Gastrocnemius medialis (tissue), 4 donors: ENCODE data around the gene EPHA5. TPM values are rescaled to one million over a fixed set of nuclear protein-coding genes. Genes with fewer than 3 reads are reported as not detected.
A peak's percentile ranks its signal among the peaks of the same experiment; 100 is the strongest.

ENCODE experiments used
- ATAC-seq, 2 donors: fragments of 150-250 bp; one replicate each; pipeline ENCODE4 v1.9.1; 2016
- DNase-seq, 2 donors: peaks; one replicate each; pipeline ENCODE4 v3.0.0-alpha.2; 2019
- H3K27ac ChIP-seq, 4 donors: fragments of 200-600 bp; sonication (generic); 1 replicate in 1 of 4; 2 replicates in 3 of 4; pipeline ENCODE4 v1.5.1; 2016 to 2018; ENCODE audit warnings: mild to moderate bottlenecking in 2 of 4, moderate library complexity in 1 of 4
- H3K27me3 ChIP-seq, 3 donors: fragments of 200-600 bp; sonication (generic) in 2 of 3; 1 replicate in 1 of 3; 2 replicates in 2 of 3; pipeline versions ENCODE4 v1.5.1 to v1.6.0; 2016 to 2019; ENCODE audit warnings: mild to moderate bottlenecking in 1 of 3, moderate library complexity in 1 of 3
- H3K36me3 ChIP-seq, 2 donors: fragments of 200-600 bp; sonication (generic) in 1 of 2; one replicate each; pipeline ENCODE4 v1.5.1; 2017 to 2018
- H3K4me1 ChIP-seq, 2 donors: fragments of 200-600 bp; sonication (generic) in 1 of 2; one replicate each; pipeline ENCODE4 v1.5.1; 2016 to 2017; ENCODE audit warnings: mild to moderate bottlenecking in 2 of 2
- H3K4me3 ChIP-seq, 4 donors: fragments of 200-600 bp; sonication (generic) in 3 of 4; 1 replicate in 1 of 4; 2 replicates in 3 of 4; pipeline ENCODE4 v1.5.1; 2016 to 2019; ENCODE audit warnings: mild to moderate bottlenecking in 2 of 4
- H3K9me3 ChIP-seq, 3 donors: fragments of 200-600 bp; sonication (generic) in 2 of 3; 1 replicate in 1 of 3; 2 replicates in 2 of 3; pipeline ENCODE4 v1.5.1; 2016 to 2019
- POLR2A ChIP-seq, 2 donors: fragments of 450-650 bp; IDR thresholded peaks; one replicate each; pipeline ENCODE4 v1.6.1; 2017; ENCODE audit warnings: antibody characterized with exemption in 2 of 2, mild to moderate bottlenecking in 2 of 2, moderate library complexity in 2 of 2
- in situ Hi-C, 4 donors: fragments of 200-750 bp; cut with MboI; loops; one replicate each; pipeline versions ENCODE4 v1.15.0 to v1.8.0; 2017; ENCODE audit warnings: low sequenced_read_pairs in 4 of 4
- intact Hi-C: fragments of 100-400 bp; cut with DNase I; formaldehyde crosslinking; loops from one replicate; pipeline ENCODE4 v1.15.1; 2023; ENCODE audit warnings: low total_unique reads
- total RNA-seq, 4 donors: library from RNA; depleted of rRNA; stranded (reverse); fragments of >200 nt; gene quantifications; one replicate each; pipeline versions ENCODE4 v1.1.0 to v1.2.3, GENCODE V29; 2016
- TF ChIP-seq, protein P1 (sequence below), 5 experiments: fragments of 450-650 bp in 3 of 5; fragments of 200-600 bp in 2 of 5; sonication (generic) in 2 of 5; IDR thresholded peaks in 4 of 5; conservative IDR thresholded peaks in 1 of 5; 1 replicate in 4 of 5; 2 replicates in 1 of 5; pipeline ENCODE4 v1.5.1; 2016 to 2019; ENCODE audit warnings: antibody characterized with exemption in 5 of 5, mild to moderate bottlenecking in 3 of 5, moderate library complexity in 3 of 5

EPHA5 gene
- total RNA-seq, 4 donors from 2014 or later, result not detected

DNA sequence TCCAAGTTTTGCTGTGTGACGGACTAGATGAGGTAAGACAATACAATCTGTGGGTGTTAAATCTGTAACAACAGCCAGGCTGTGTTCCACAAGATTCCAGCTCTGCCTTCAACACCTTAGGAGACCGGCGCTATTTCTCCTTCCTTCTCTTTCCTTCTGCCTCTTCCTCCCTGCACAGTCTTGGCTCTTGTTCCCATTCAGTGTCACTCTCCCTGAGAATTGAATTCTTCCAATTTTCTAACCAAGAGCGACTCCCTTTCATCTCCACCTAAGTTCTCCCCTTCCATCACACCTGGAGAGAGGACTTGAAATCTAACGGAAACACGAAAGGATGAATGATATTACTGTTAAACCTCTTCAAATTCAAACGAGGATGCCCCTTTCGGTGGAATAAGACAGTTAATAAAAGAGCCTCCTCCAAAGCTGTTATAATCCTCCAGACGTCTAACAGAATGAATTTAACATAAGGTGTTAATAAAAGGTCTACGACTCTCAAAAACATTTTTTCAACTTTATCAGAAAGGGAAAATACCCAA, 2.7 kb downstream of the EPHA5 start:
- H3K4me3 ChIP-seq, result peak overlapping the region in 3 of 4 donors; percentile 24 to 39 (median 31)
- intact Hi-C loops (no loop called here), in situ Hi-C loops (no loop called here)
- H3K36me3 ChIP-seq, result no peaks in the 10 kb centered on the region
- peaks cover 27 to 48% (median 27%) of the 10 kb centered on the region in 3 donors for H3K27me3 ChIP-seq
- H3K4me1 ChIP-seq, result peaks cover 0 to 18% of the 10 kb centered on the region in 2 donors
- ATAC-seq, result no peak
- no peak for DNase-seq
- no peak overlapping the region for H3K27ac ChIP-seq
- no peaks in the 10 kb centered on the region for H3K9me3 ChIP-seq
- TF ChIP-seq, protein P1, sequence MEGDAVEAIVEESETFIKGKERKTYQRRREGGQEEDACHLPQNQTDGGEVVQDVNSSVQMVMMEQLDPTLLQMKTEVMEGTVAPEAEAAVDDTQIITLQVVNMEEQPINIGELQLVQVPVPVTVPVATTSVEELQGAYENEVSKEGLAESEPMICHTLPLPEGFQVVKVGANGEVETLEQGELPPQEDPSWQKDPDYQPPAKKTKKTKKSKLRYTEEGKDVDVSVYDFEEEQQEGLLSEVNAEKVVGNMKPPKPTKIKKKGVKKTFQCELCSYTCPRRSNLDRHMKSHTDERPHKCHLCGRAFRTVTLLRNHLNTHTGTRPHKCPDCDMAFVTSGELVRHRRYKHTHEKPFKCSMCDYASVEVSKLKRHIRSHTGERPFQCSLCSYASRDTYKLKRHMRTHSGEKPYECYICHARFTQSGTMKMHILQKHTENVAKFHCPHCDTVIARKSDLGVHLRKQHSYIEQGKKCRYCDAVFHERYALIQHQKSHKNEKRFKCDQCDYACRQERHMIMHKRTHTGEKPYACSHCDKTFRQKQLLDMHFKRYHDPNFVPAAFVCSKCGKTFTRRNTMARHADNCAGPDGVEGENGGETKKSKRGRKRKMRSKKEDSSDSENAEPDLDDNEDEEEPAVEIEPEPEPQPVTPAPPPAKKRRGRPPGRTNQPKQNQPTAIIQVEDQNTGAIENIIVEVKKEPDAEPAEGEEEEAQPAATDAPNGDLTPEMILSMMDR (IDR thresholded peaks at IDR 0.05 in 4 of 5, conservative IDR thresholded peaks at IDR 0.05 in 1 of 5), result no peak
- TF ChIP-seq POLR2A (IDR thresholded peaks at IDR 0.05), result no peak

- TF ChIP-seq, protein P1 (IDR thresholded peaks at IDR 0.05 in 4 of 5, conservative IDR thresholded peaks at IDR 0.05 in 1 of 5), result no peak
- no peak for TF ChIP-seq POLR2A (IDR thresholded peaks at IDR 0.05)
- no peaks in the 10 kb centered on the region for H3K9me3 ChIP-seq
- intact Hi-C loops, result no loop called here
- H3K27ac ChIP-seq, result no peak overlapping the region
- peaks cover 27 to 40% (median 27%) of the 10 kb centered on the region in 3 donors for H3K27me3 ChIP-seq
- H3K4me1 ChIP-seq, result peaks cover 0 to 18% of the 10 kb centered on the region in 2 donors
- DNase-seq (no peak), ATAC-seq (no peak)
- in situ Hi-C loops, result no loop called here
- no peak overlapping the region for H3K4me3 ChIP-seq
- H3K36me3 ChIP-seq, result no peaks in the 10 kb centered on the region
Observed at GRCh38 chr4:65665771-65666523, 4.3 kb downstream of the EPHA5 start.

GRCh38 chr4:65661471-65661870, 8.8 kb downstream of the EPHA5 start:
- no peaks in the 10 kb centered on the region for H3K9me3 ChIP-seq
- TF ChIP-seq POLR2A (IDR thresholded peaks at IDR 0.05), result no peak
- TF ChIP-seq, protein P1 (IDR thresholded peaks at IDR 0.05 in 4 of 5, conservative IDR thresholded peaks at IDR 0.05 in 1 of 5), result no peak
- H3K4me1 ChIP-seq, result no peaks in the 10 kb centered on the region
- no peaks in the 10 kb centered on the region for H3K27me3 ChIP-seq
- intact Hi-C loops (no loop called here), in situ Hi-C loops (no loop called here)
- H3K36me3 ChIP-seq, result no peaks in the 10 kb centered on the region
- H3K27ac ChIP-seq, result no peak overlapping the region
- no peak for ATAC-seq
- H3K4me3 ChIP-seq, result no peak overlapping the region
- DNase-seq, result no peak

GRCh38 chr4:65658117-65658516, 12.2 kb downstream of the EPHA5 start:
- no peaks in the 10 kb centered on the region for H3K9me3 ChIP-seq
- no peak overlapping the region for H3K4me3 ChIP-seq
- H3K4me1 ChIP-seq, result no peaks in the 10 kb centered on the region
- no peak for ATAC-seq
- H3K36me3 ChIP-seq, result no peaks in the 10 kb centered on the region
- in situ Hi-C loops, result no loop called here
- TF ChIP-seq, protein P1 (IDR thresholded peaks at IDR 0.05 in 4 of 5, conservative IDR thresholded peaks at IDR 0.05 in 1 of 5), result no peak
- no peak for TF ChIP-seq POLR2A (IDR thresholded peaks at IDR 0.05)
- H3K27ac ChIP-seq, result no peak overlapping the region
- no peak for DNase-seq
- intact Hi-C loops, result no loop called here
- H3K27me3 ChIP-seq, result no peaks in the 10 kb centered on the region
